ENCODE measurements around the gene PTPRN2. TPM values are rescaled to one million over a fixed set of nuclear protein-coding genes. Genes with fewer than 3 reads are reported as not detected.

Gene PTPRN2
- total RNA-seq, 1 donor, result 0.09 TPM

DNA sequence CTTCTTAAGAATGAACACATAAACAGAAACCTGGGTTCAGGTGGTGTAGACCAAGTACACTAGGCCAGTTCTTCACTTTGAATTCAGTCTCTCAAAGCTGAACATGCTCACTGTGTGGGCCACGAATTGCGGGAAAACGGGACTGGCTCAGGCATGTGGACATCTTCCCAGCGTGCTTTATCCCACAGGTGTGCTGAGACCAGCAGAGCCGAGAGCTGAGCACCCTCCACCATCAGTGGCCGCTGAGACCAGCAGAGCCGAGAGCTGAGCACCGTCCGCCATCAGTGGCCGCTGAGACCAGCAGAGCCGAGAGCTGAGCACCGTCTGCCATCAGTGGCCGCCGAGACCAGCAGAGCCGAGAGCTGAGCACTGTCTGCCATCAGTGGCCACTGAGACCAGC lies 985.5 kb downstream of the PTPRN2 start:
- no peak overlapping the region for H3K4me3 ChIP-seq (ENCODE audit: low read depth, low read length)
- TF ChIP-seq, protein P1, sequence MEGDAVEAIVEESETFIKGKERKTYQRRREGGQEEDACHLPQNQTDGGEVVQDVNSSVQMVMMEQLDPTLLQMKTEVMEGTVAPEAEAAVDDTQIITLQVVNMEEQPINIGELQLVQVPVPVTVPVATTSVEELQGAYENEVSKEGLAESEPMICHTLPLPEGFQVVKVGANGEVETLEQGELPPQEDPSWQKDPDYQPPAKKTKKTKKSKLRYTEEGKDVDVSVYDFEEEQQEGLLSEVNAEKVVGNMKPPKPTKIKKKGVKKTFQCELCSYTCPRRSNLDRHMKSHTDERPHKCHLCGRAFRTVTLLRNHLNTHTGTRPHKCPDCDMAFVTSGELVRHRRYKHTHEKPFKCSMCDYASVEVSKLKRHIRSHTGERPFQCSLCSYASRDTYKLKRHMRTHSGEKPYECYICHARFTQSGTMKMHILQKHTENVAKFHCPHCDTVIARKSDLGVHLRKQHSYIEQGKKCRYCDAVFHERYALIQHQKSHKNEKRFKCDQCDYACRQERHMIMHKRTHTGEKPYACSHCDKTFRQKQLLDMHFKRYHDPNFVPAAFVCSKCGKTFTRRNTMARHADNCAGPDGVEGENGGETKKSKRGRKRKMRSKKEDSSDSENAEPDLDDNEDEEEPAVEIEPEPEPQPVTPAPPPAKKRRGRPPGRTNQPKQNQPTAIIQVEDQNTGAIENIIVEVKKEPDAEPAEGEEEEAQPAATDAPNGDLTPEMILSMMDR (IDR thresholded peaks at IDR 0.05; ENCODE audit: insufficient read depth, low read length), result no peak
- DNase-seq (ENCODE audit: low read depth), result no peak

GRCh38 chr7:157601530-157601929 lies 986.1 kb downstream of the PTPRN2 start:
- TF ChIP-seq, protein P1 (IDR thresholded peaks at IDR 0.05; ENCODE audit: insufficient read depth, low read length), result no peak
- no peak overlapping the region for H3K4me3 ChIP-seq (ENCODE audit: low read depth, low read length)
- DNase-seq (ENCODE audit: low read depth), result no peak

DNA sequence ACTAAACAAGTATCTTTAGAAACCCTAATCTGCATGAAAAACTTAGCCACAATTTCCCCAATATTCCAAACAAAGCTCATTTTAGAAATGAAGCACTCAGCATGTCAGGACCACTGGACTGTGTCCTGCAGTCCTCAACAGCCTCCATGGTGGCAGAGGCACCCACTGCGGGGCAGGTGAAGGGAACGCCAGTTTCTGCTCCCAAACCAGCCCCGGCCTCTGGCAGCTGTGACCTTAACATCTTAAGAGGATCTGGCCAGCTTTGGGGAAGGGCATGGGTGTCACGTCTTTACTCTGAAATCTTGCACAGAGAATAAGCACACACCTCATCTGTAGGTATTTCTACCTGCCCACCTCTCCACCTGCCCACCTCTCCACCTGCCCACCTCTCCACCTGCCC lies 988.1 kb downstream of the PTPRN2 start:
- no peak overlapping the region for H3K4me3 ChIP-seq (ENCODE audit: low read depth, low read length)
- TF ChIP-seq, protein P1 (IDR thresholded peaks at IDR 0.05; ENCODE audit: insufficient read depth, low read length), result no peak
- no peak for DNase-seq (ENCODE audit: low read depth)

- DNase-seq (ENCODE audit: low read depth), result no peak
- no peak overlapping the region for H3K4me3 ChIP-seq (ENCODE audit: low read depth, low read length)
- TF ChIP-seq, protein P1 (IDR thresholded peaks at IDR 0.05; ENCODE audit: insufficient read depth, low read length), result no peak
Measured at GRCh38 chr7:157597562-157597961, 990.1 kb downstream of the PTPRN2 start.

GRCh38 chr7:157596881-157597280 lies 990.7 kb downstream of the PTPRN2 start:
- H3K4me3 ChIP-seq (ENCODE audit: low read depth, low read length), result no peak overlapping the region
- TF ChIP-seq, protein P1 (IDR thresholded peaks at IDR 0.05; ENCODE audit: insufficient read depth, low read length), result no peak
- DNase-seq (ENCODE audit: low read depth), result no peak

DNA sequence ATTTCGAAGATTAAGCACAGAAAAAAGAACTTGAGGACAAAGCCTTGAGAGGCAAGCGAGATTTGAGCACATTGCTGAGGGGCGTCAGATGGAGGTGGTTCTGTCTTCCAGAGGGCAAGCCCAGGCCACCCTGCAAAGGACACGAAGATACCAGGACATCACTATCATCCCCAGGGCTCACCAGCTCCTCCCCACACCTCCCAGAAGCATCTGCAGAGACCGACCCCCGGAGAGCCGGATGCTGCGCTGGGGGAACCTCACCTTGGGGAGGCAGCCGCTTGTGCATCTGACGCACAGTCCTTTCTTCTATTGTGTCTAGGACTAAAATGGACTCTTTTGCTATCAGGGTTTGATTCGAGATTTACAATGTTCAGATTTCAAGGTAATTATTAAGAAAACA lies 991.2 kb downstream of the PTPRN2 start:
- H3K4me3 ChIP-seq (ENCODE audit: low read depth, low read length), result no peak overlapping the region
- no peak for DNase-seq (ENCODE audit: low read depth)
- TF ChIP-seq, protein P1 (IDR thresholded peaks at IDR 0.05; ENCODE audit: insufficient read depth, low read length), result no peak

GRCh38 chr7:157596026-157596425 lies 991.6 kb downstream of the PTPRN2 start:
- TF ChIP-seq, protein P1 (IDR thresholded peaks at IDR 0.05; ENCODE audit: insufficient read depth, low read length), result no peak

More at GRCh38 chr7:157596026-157596425, 991.6 kb downstream of the PTPRN2 start:
- no peak overlapping the region for H3K4me3 ChIP-seq (ENCODE audit: low read depth, low read length)
- DNase-seq (ENCODE audit: low read depth), result no peak

All from fibroblast of the aortic adventitia (primary cell).